A549 (cell line): Measurements from ENCODE around the gene KHDC3L. TPM values are rescaled to one million over a fixed set of nuclear protein-coding genes. Genes with fewer than 3 reads are reported as not detected.

ENCODE experiments used
- ATAC-seq, 2 experiments: fragments of 200-7000 bp in 1 of 2; fragments of >200 bp in 1 of 2; cut with Nextera tagmentation in 1 of 2; cut with Tn5 transposase in 1 of 2; 3 replicates each; pipeline versions ENCODE4 v1.8.0 to v1.9.1; 2018 to 2020; ENCODE audit warnings: mild to moderate bottlenecking in 1 of 2, moderate library complexity in 1 of 2
- CTCF ChIA-PET: fragments of 300-600 bp; sonication (Branson Sonifier 250); formaldehyde crosslinking; extraction: SDS; loops from one replicate; lab custom pipeline; 2021; ENCODE audit warnings: antibody characterized with exemption, inconsistent platforms; lab: Yijun Ruan, JAX
- POLR2A ChIA-PET: fragments of 350-600 bp; formaldehyde crosslinking; extraction: SDS; loops from one replicate; lab custom pipeline; 2021; ENCODE audit warnings: antibody characterized with exemption, inconsistent platforms; lab: Yijun Ruan, JAX
- DNase-seq, 2 experiments: peaks; one replicate each; pipeline versions ENCODE4 v3.0.0 to v3.0.0-alpha.2; 2011 to 2016; ENCODE audit warnings: low read depth in 1 of 2, low spot score in 1 of 2
- FAIRE-seq: peaks from 2 replicates; lab custom pipeline; 2011; peaks lifted over from hg19 to GRCh38; lab: Jason Lieb, UNC
- H3K27ac ChIP-seq, 2 experiments: fragments of >200 bp; sonication (Bioruptor Twin); formaldehyde crosslinking; 3 replicates each; pipeline ENCODE4 v1.5.1; 2016 to 2017
- H3K4me1 ChIP-seq: fragments of >200 bp; sonication (Bioruptor Twin); formaldehyde crosslinking; 3 replicates; pipeline ENCODE4 v1.6.1; 2016
- H3K4me2 ChIP-seq: fragments of >200 bp; sonication (Bioruptor Twin); formaldehyde crosslinking; 3 replicates; pipeline ENCODE4 v1.6.1; 2016
- H3K4me3 ChIP-seq: fragments of >200 bp; sonication (Bioruptor Twin); formaldehyde crosslinking; 3 replicates; pipeline ENCODE4 v1.5.1; 2016
- H3K9me3 ChIP-seq: fragments of >200 bp; sonication (Bioruptor Twin); formaldehyde crosslinking; 3 replicates; pipeline ENCODE4 v1.6.1; 2016
- CBX2 ChIP-seq: fragments of 200-600 bp; sonication (generic); IDR thresholded peaks from 2 replicates; pipeline ENCODE4 v1.6.1; 2016; ENCODE audit warnings: low read depth, mild to moderate bottlenecking, borderline replicate concordance
- CHD2 ChIP-seq: fragments of 150-350 bp; IDR thresholded peaks from 2 replicates; pipeline ENCODE4 v1.6.1; 2014; ENCODE audit warnings: low read length; ENCODE audit not compliant: partially characterized antibody
- GATA3 ChIP-seq: IDR thresholded peaks from 2 replicates; pipeline ENCODE4 v1.6.1; 2012; ENCODE audit warnings: borderline replicate concordance
- HDAC2 ChIP-seq: fragments of 200-600 bp; sonication (generic); IDR thresholded peaks from 2 replicates; pipeline ENCODE4 v1.6.1; 2016
- HEYL ChIP-seq: fragments of 250-450 bp; sonication (Bioruptor Pico); IDR thresholded peaks from 2 replicates; pipeline ENCODE4 v1.8.0; 2021; ENCODE audit warnings: mild to moderate bottlenecking, moderate library complexity
- HMGXB4 ChIP-seq: fragments of 250-450 bp; sonication (Bioruptor Pico); IDR thresholded peaks from 2 replicates; pipeline ENCODE4 v1.5.0; 2021; ENCODE audit warnings: mild to moderate bottlenecking, moderate library complexity, borderline replicate concordance
- JUNB ChIP-seq: fragments of >200 bp; sonication (Bioruptor Twin); formaldehyde crosslinking; IDR thresholded peaks from 2 replicates; pipeline ENCODE4 v1.6.1; 2016
- MAZ ChIP-seq: fragments of 150-350 bp; IDR thresholded peaks from 2 replicates; pipeline ENCODE4 v1.6.1; 2014; ENCODE audit warnings: antibody characterized with exemption, low read depth, low read length, borderline replicate concordance
- MYC ChIP-seq: IDR thresholded peaks from 2 replicates; pipeline ENCODE4 v1.6.1; 2012; ENCODE audit warnings: mild to moderate bottlenecking, inconsistent platforms, low read length, improper control_type of control experiment, borderline replicate concordance
- NR3C1 ChIP-seq: fragments of >200 bp; sonication (Bioruptor Twin); formaldehyde crosslinking; IDR thresholded peaks from 3 replicates; pipeline ENCODE4 v1.6.1; 2017
- RAD21 ChIP-seq, 2 experiments: fragments of >200 bp in 1 of 2; sonication (Bioruptor Twin) in 1 of 2; formaldehyde crosslinking in 1 of 2; IDR thresholded peaks in 1 of 2; conservative IDR thresholded peaks in 1 of 2; 2 replicates in 1 of 2; 3 replicates in 1 of 2; pipeline ENCODE4 v1.6.1; 2012 to 2018; ENCODE audit warnings: inconsistent platforms in 1 of 2
- RFX5 ChIP-seq: fragments of 450-650 bp; IDR thresholded peaks from 2 replicates; pipeline ENCODE4 v1.7.1; 2014; ENCODE audit warnings: antibody characterized with exemption, mild to moderate bottlenecking, moderate library complexity
- SMC3 ChIP-seq: fragments of >200 bp; sonication (Bioruptor Twin); formaldehyde crosslinking; IDR thresholded peaks from 3 replicates; pipeline ENCODE4 v1.6.1; 2018; ENCODE audit warnings: inconsistent platforms
- TFCP2L1 ChIP-seq: fragments of 250-450 bp; sonication (Bioruptor Pico); IDR thresholded peaks from 2 replicates; pipeline ENCODE4 v1.5.0; 2021; ENCODE audit warnings: mild to moderate bottlenecking
- ZC3H11A ChIP-seq: fragments of 450-650 bp; IDR thresholded peaks from 2 replicates; pipeline ENCODE4 v1.6.1; 2014; ENCODE audit warnings: antibody characterized with exemption, mild to moderate bottlenecking
- ZNF302 ChIP-seq: fragments of 250-450 bp; sonication (Bioruptor Pico); IDR thresholded peaks from 2 replicates; pipeline ENCODE4 v1.9.0; 2021; ENCODE audit warnings: inconsistent platforms, mild to moderate bottlenecking, moderate library complexity
- ZSCAN20 ChIP-seq: fragments of 250-450 bp; sonication (Bioruptor Pico); IDR thresholded peaks from 2 replicates; pipeline ENCODE4 v1.8.0; 2022; ENCODE audit warnings: mild to moderate bottlenecking, moderate library complexity
- WGBS: methylation state at CpG from one replicate; pipeline ENCODE4 v1.1.6; 2017; ENCODE audit errors: missing lambda C conversion rate; 5-methylcytosine and 5-hydroxymethylcytosine counted together
- polyA plus RNA-seq, 4 experiments: library from polyadenylated mRNA; depleted of rRNA in 3 of 4; stranded (reverse); fragments of >200 nt; fragmentation: RNase III in 1 of 4; extraction: RNeasy Plus Mini Kit Qiagen cat#74134 plus additional on column Dnase treatment in 1 of 4; gene quantifications; 2 replicates in 3 of 4; 3 replicates in 1 of 4; pipeline ENCODE4 v1.2.3, GENCODE V29; 2011 to 2017
- TF ChIP-seq, protein P1 (sequence below): IDR thresholded peaks from 2 replicates; pipeline ENCODE4 v1.6.1; 2012; ENCODE audit warnings: low read depth, borderline replicate concordance
- TF ChIP-seq, protein P2 (sequence below): IDR thresholded peaks from 2 replicates; pipeline ENCODE4 v1.6.1; 2012

KHDC3L gene
- polyA plus RNA-seq, 2 of the 4 experiments (the other 2 are of a cell fraction) = not detected

DNA sequence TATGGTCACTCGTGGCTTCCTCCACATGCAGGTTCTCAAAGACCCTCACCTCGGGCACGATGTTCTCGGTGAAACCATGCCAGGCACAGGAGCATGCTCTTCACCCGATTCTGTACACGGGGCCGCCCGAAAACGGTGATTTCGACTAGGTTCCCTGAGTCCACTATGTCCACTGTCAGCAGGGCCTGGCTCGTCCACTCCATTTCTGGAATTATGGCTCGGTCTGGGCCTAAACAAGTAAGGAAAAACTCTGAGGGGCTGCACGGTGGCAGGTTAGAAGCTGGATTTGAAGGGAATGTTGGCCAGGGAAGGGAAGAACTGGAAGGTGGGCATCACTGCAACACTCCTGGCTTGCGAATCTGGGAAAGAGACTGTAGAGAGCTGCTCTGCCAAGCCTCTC lies 6.7 kb downstream of the KHDC3L start:
- Histone ChIP-seq H3K4me3 (no peak overlapping the region), H3K4me2 (no peak overlapping the region), H3K9me3 (no peaks in the 10 kb centered on the region), H3K27ac (no peak overlapping the region), H3K4me1 (no peaks in the 10 kb centered on the region)
- FAIRE-seq = no peak
- ChIA-PET CTCF (no interaction called here), POLR2A (no interaction called here)
- TF ChIP-seq TFCP2L1 (no peak), ZNF302 (CRISPR knock-in tag) (no peak), CBX2 (no peak), MAZ (no peak), RFX5 (no peak), RAD21 (conservative IDR thresholded peaks at IDR 0.05 in 1 of 2, IDR thresholded peaks at IDR 0.05 in 1 of 2) (no peak), JUNB (no peak), HMGXB4 (CRISPR knock-in tag) (no peak), HDAC2 (no peak), ZSCAN20 (CRISPR knock-in tag) (no peak), ZC3H11A (no peak), SMC3 (no peak), HEYL (CRISPR knock-in tag) (no peak), CHD2 (no peak)
- TF ChIP-seq, protein P1, sequence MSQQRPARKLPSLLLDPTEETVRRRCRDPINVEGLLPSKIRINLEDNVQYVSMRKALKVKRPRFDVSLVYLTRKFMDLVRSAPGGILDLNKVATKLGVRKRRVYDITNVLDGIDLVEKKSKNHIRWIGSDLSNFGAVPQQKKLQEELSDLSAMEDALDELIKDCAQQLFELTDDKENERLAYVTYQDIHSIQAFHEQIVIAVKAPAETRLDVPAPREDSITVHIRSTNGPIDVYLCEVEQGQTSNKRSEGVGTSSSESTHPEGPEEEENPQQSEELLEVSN = no peak
- DNase-seq = no peak
- 79% methylated on average over 14 of the region's 14 CpGs for whole genome bisulfite sequencing
- no peak for ATAC-seq

DNA sequence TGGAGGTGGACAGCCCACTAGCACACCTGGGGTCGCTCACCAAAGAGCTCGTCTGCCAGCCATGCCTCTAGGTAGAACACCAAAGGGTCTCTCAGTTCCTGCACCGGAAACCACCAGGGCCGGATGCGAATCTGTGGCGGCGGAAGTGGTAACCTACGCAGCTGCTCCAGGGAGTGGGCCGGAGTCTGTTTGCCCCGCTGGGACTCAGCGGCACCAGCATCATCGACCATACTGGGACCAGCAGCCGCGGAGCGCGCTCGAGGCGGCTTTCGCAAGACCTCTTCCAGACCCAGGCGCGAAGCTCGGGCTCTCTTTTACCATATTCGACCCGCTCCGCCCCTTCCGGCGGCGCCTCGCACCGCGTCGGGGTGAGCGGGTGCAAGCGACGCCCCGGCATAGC lies 7.1 kb downstream of the KHDC3L start, which contains the start of gene OOEP:
TSS of gene OOEP (minus strand) at position 335 of the 400 bp plus-strand sequence. CDS start at position 230, 105 bp downstream.
- no peak within 1 kb of the TSS for H3K4me3 ChIP-seq
- ATAC-seq (no peak), DNase-seq (no peak), FAIRE-seq (no peak)
- CTCF ChIA-PET = no interaction called here
- no peak within 1 kb of the TSS for H3K27ac ChIP-seq
- H3K4me1 ChIP-seq = no peaks in the 10 kb centered on the region
- TF ChIP-seq GATA3 (no peak), CHD2 (no peak)
- POLR2A ChIA-PET = no interaction called here
- no peak within 1 kb of the TSS for H3K4me2 ChIP-seq
- 95% methylated on average over 36 of the region's 36 CpGs for WGBS
- H3K9me3 ChIP-seq = no peaks in the 10 kb centered on the region

DNA sequence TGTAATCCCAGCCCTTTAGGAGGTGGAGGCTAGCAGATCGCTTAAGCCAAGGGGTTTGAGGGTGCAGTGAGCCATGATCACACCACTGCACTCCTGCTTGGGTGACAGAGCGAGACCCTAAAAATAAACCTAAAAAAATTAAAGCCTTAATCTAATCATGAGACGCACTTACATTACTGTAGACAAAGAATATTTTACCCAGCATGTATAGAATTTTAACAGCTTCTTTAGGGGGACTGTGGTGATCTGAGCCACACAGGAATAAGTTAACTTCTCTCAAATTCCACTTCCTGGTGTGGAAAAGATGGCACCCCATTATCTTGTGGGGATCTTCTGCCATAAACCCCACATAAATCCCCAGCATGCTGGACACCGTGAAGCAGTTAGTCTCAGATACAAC lies 9.5 kb downstream of the KHDC3L start:
- ATAC-seq (no peak), DNase-seq (no peak), FAIRE-seq (no peak)
- ChIA-PET POLR2A (no interaction called here), CTCF (interaction anchor here (1.9 kb wide), 1 partner anchor 17 kb away, joined by 3 read pairs; no protein-coding TSS in a partner anchor)
- TF ChIP-seq ZC3H11A (no peak), MYC (no peak), NR3C1 (no peak), HEYL (CRISPR knock-in tag) (no peak)
- TF ChIP-seq, protein P2, sequence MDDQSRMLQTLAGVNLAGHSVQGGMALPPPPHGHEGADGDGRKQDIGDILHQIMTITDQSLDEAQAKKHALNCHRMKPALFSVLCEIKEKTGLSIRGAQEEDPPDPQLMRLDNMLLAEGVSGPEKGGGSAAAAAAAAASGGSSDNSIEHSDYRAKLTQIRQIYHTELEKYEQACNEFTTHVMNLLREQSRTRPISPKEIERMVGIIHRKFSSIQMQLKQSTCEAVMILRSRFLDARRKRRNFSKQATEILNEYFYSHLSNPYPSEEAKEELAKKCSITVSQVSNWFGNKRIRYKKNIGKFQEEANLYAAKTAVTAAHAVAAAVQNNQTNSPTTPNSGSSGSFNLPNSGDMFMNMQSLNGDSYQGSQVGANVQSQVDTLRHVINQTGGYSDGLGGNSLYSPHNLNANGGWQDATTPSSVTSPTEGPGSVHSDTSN = no peak
- no peak overlapping the region for H3K4me3 ChIP-seq
- H3K9me3 ChIP-seq = no peaks in the 10 kb centered on the region
- no peak overlapping the region for H3K4me2 ChIP-seq
- WGBS = 93% methylated on average over 4 of the region's 4 CpGs
- no peak overlapping the region for H3K27ac ChIP-seq
- peaks cover 8% of the 10 kb centered on the region; the same call in 2 of the 3 replicates for H3K4me1 ChIP-seq
